MCF 10A (cell line): ENCODE results near the gene PIWIL4. TPM values are rescaled to one million over a fixed set of nuclear protein-coding genes. Genes with fewer than 3 reads are reported as not detected.

Experiments
- BruUV-seq: library from RNA; stranded (reverse); fragments of 400-500 nt; replicated peaks from 2 replicates; lab custom pipeline; 2021; lab: Mats Ljungman, UMichigan
- CTCF ChIA-PET: fragments of 300-600 bp; sonication (Branson Sonifier 250); formaldehyde crosslinking; extraction: SDS; loops from one replicate; lab custom pipeline; 2021; ENCODE audit warnings: antibody characterized with exemption, inconsistent platforms; lab: Yijun Ruan, JAX
- POLR2A ChIA-PET: fragments of 300-600, 350-650 bp; sonication (Branson Sonifier 250); formaldehyde crosslinking; extraction: SDS; loops from one replicate; lab custom pipeline; 2020; ENCODE audit warnings: antibody characterized with exemption, inconsistent platforms; lab: Yijun Ruan, JAX
- DNase-seq: peaks from one replicate; pipeline ENCODE4 v3.0.0-alpha.2; 2018; ENCODE audit not compliant: unreplicated experiment
- H3K27ac Mint-ChIP-seq: one replicate; pipeline ENCODE4 v1.8.0; 2022; ENCODE audit warnings: mild to moderate bottlenecking, low read depth, mixed read lengths; ENCODE audit not compliant: unreplicated experiment
- H3K27me3 Mint-ChIP-seq: one replicate; pipeline ENCODE4 v1.8.0; 2022; ENCODE audit warnings: mixed read lengths; ENCODE audit not compliant: insufficient read depth, unreplicated experiment
- H3K36me3 Mint-ChIP-seq: one replicate; pipeline ENCODE4 v1.8.0; 2022; ENCODE audit warnings: mild to moderate bottlenecking, moderate library complexity, mixed read lengths; ENCODE audit not compliant: insufficient read depth, unreplicated experiment
- H3K4me1 Mint-ChIP-seq: one replicate; pipeline ENCODE4 v1.8.0; 2022; ENCODE audit warnings: mixed read lengths; ENCODE audit not compliant: insufficient read depth, unreplicated experiment
- H3K4me3 Mint-ChIP-seq: one replicate; pipeline ENCODE4 v1.8.0; 2022; ENCODE audit warnings: mild to moderate bottlenecking, moderate library complexity, mixed read lengths; ENCODE audit not compliant: unreplicated experiment
- H3K9me3 Mint-ChIP-seq: one replicate; pipeline ENCODE4 v1.8.0; 2022; ENCODE audit warnings: mixed read lengths; ENCODE audit not compliant: unreplicated experiment
- CTCF ChIP-seq: fragments of 200-600 bp; IDR thresholded peaks from one replicate; pipeline ENCODE4 v1.8.0; 2022; ENCODE audit warnings: antibody characterized with exemption, mild to moderate bottlenecking; ENCODE audit not compliant: unreplicated experiment
- intact Hi-C: fragments of 100-400 bp; cut with micrococcal nuclease; formaldehyde crosslinking; loops from 2 replicates; pipeline ENCODE4 v1.14.1; 2022
- total RNA-seq: library from RNA; stranded (reverse); gene quantifications from 2 replicates; pipeline ENCODE4 v1.2.3, GENCODE V29; 2022

Gene PIWIL4
- total RNA-seq, 1 experiment from 2014 or later = not detected

- Mint-ChIP-seq H3K4me1 (peaks cover 9% of the 10 kb centered on the region), H3K27ac (no peak overlapping the region), H3K27me3 (no peaks in the 10 kb centered on the region), H3K4me3 (no peak overlapping the region), H3K36me3 (no peaks in the 10 kb centered on the region), H3K9me3 (no peaks in the 10 kb centered on the region)
- intact Hi-C loops = no loop called here
- POLR2A ChIA-PET = no interaction called here
- CTCF ChIA-PET = interaction anchor here (0.6 to 2.4 kb wide), 5 partner anchors 15 to 341 kb away, joined by 3 to 8 read pairs (median 3); no protein-coding TSS in a partner anchor
- no peak for TF ChIP-seq CTCF
- DNase-seq = no peak
- no TSS peak for BruUV-seq
These were observed 42.8 kb upstream of the PIWIL4 start for GRCh38 chr11:94524341-94524740.

GRCh38 chr11:94525546-94526324 lies 41.4 kb upstream of the PIWIL4 start:
- H3K27ac Mint-ChIP-seq = no peak overlapping the region
- no peak overlapping the region for H3K4me3 Mint-ChIP-seq
- no peaks in the 10 kb centered on the region for H3K9me3 Mint-ChIP-seq
- ChIA-PET POLR2A (no interaction called here), CTCF (interaction anchor here (0.6 to 2.4 kb wide), 9 partner anchors 9 to 1284 kb away, joined by 3 to 8 read pairs (median 3); partner anchors contain the start of gene C11orf97)
- no peak for TF ChIP-seq CTCF
- no peaks in the 10 kb centered on the region for H3K27me3 Mint-ChIP-seq
- no TSS peak for BruUV-seq
- peak; percentile 58 for DNase-seq
- no peaks in the 10 kb centered on the region for H3K36me3 Mint-ChIP-seq
- intact Hi-C loops = no loop called here
- peaks cover 9% of the 10 kb centered on the region for H3K4me1 Mint-ChIP-seq

- CTCF ChIA-PET = interaction anchor here (1.4 to 2.4 kb wide), 2 partner anchors 36 to 38 kb away, joined by 3 to 8 read pairs; no protein-coding TSS in a partner anchor
These were observed 40.3 kb upstream of the PIWIL4 start for GRCh38 chr11:94526645-94527438.

More at GRCh38 chr11:94526645-94527438, 40.3 kb upstream of the PIWIL4 start:
- no peak for DNase-seq
- POLR2A ChIA-PET = interaction anchor here (0.6 kb wide), 1 partner anchor 13 kb away, joined by 3 read pairs; no protein-coding TSS in a partner anchor
- Mint-ChIP-seq H3K36me3 (no peaks in the 10 kb centered on the region), H3K27ac (no peak overlapping the region), H3K4me3 (no peak overlapping the region), H3K9me3 (no peaks in the 10 kb centered on the region), H3K27me3 (no peaks in the 10 kb centered on the region), H3K4me1 (peaks cover 9% of the 10 kb centered on the region)
- intact Hi-C loops = no loop called here
- BruUV-seq = no TSS peak
- TF ChIP-seq CTCF = no peak
